Muscle layer of colon (tissue), 2 donors: Measurements from ENCODE around the gene HLF.

Source experiments
- H3K27ac ChIP-seq: one replicate; pipeline ENCODE4 v1.7.0; 2013; ENCODE audit warnings: low read depth, mild to moderate bottlenecking, low read length, moderate library complexity
- H3K27me3 ChIP-seq, 2 donors: one replicate each; pipeline ENCODE4 v1.7.0; 2013; ENCODE audit warnings: low read length in 2 of 2, mild to moderate bottlenecking in 2 of 2; ENCODE audit not compliant: insufficient read depth in 2 of 2, control insufficient read depth in 1 of 2
- H3K36me3 ChIP-seq: one replicate; pipeline ENCODE4 v1.7.0; 2013; ENCODE audit warnings: mild to moderate bottlenecking, low read length; ENCODE audit not compliant: insufficient read depth
- H3K4me1 ChIP-seq: one replicate; pipeline ENCODE4 v1.7.0; 2013; ENCODE audit warnings: mild to moderate bottlenecking, low read length; ENCODE audit not compliant: insufficient read depth
- H3K4me3 ChIP-seq, 2 donors: one replicate each; pipeline ENCODE4 v1.7.0; 2013; ENCODE audit warnings: low read length in 2 of 2, low read depth in 1 of 2, mild to moderate bottlenecking in 1 of 2, moderate library complexity in 1 of 2
- H3K9ac ChIP-seq: one replicate; pipeline ENCODE4 v1.7.0; 2013; ENCODE audit warnings: low read length
- H3K9me3 ChIP-seq: one replicate; pipeline ENCODE4 v1.7.0; 2013; ENCODE audit warnings: mild to moderate bottlenecking, low read length
- donor health status: abdominal sarcoma.
- donor health status: Adenocarcinoma of cecum.

Gene HLF

DNA sequence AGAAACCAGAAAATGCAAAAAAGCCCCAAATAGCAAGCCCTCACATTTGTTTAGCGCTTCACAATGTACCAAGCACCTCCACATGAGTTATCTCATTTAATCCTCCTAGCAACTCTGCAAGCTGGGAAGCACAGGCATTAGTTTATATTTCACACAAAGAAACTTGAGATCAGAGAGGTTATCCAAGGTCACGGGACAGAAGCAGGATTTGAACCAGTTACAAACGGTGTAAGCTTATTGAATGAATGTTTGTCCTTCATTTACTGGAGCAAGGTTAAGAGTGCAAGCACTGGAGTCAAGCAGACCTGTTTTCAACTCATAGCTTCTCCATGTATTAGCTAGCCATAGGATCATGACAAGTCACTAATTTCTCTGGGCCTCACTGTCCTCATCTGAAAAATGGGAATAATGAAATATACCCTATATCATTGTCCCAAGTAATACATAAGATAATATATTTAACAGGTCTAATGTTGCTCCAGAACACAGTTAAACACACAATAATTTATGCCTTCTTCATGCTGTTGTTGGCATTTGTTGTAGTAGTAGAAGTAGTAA is 6.1 kb upstream of the HLF start:
- Histone ChIP-seq H3K9me3 (no peaks in the 10 kb centered on the region), H3K4me3 (no peak overlapping the region), H3K27me3 (peaks cover 0 to under 1% of the 10 kb centered on the region in 2 donors), H3K27ac (no peak overlapping the region), H3K4me1 (peaks cover under 1% of the 10 kb centered on the region), H3K36me3 (no peaks in the 10 kb centered on the region), H3K9ac (no peak overlapping the region)

GRCh38 chr17:55259684-55260111 is 5.1 kb upstream of the HLF start:
- Histone ChIP-seq H3K36me3 (no peaks in the 10 kb centered on the region), H3K4me1 (peaks cover 10% of the 10 kb centered on the region), H3K9me3 (no peaks in the 10 kb centered on the region), H3K27ac (no peak overlapping the region), H3K9ac (no peak overlapping the region), H3K4me3 (no peak overlapping the region), H3K27me3 (peaks cover 0 to 7% of the 10 kb centered on the region in 2 donors)

GRCh38 chr17:55261311-55261710 is 3.4 kb upstream of the HLF start:
- no peaks in the 10 kb centered on the region for H3K9me3 ChIP-seq
- H3K4me3 ChIP-seq = no peak overlapping the region
- no peaks in the 10 kb centered on the region for H3K36me3 ChIP-seq
- H3K27ac ChIP-seq = no peak overlapping the region
- peaks cover 10% of the 10 kb centered on the region for H3K4me1 ChIP-seq
- H3K9ac ChIP-seq = no peak overlapping the region
- peaks cover 0 to 7% of the 10 kb centered on the region in 2 donors for H3K27me3 ChIP-seq

GRCh38 chr17:55263569-55264277 is 1.0 kb upstream of the HLF start:
- no peak overlapping the region for H3K27ac ChIP-seq
- H3K36me3 ChIP-seq = peaks cover 2% of the 10 kb centered on the region
- peaks cover 0 to 7% of the 10 kb centered on the region in 2 donors for H3K27me3 ChIP-seq
- H3K4me3 ChIP-seq = peak overlapping the region; percentile 34 to 72
- H3K9me3 ChIP-seq = no peaks in the 10 kb centered on the region
- H3K9ac ChIP-seq = no peak overlapping the region
- H3K4me1 ChIP-seq = peaks cover 22% of the 10 kb centered on the region

GRCh38 chr17:55264278-55264644 is 499 bp upstream of the HLF start:
- H3K9ac ChIP-seq = no peak overlapping the region
- no peak overlapping the region for H3K27ac ChIP-seq
- H3K36me3 ChIP-seq = peaks cover 8% of the 10 kb centered on the region
- no peaks in the 10 kb centered on the region for H3K9me3 ChIP-seq
- peaks cover 28% of the 10 kb centered on the region for H3K4me1 ChIP-seq
- H3K27me3 ChIP-seq = peaks cover 0 to 7% of the 10 kb centered on the region in 2 donors
- peak overlapping the region; percentile 34 to 72 for H3K4me3 ChIP-seq

DNA sequence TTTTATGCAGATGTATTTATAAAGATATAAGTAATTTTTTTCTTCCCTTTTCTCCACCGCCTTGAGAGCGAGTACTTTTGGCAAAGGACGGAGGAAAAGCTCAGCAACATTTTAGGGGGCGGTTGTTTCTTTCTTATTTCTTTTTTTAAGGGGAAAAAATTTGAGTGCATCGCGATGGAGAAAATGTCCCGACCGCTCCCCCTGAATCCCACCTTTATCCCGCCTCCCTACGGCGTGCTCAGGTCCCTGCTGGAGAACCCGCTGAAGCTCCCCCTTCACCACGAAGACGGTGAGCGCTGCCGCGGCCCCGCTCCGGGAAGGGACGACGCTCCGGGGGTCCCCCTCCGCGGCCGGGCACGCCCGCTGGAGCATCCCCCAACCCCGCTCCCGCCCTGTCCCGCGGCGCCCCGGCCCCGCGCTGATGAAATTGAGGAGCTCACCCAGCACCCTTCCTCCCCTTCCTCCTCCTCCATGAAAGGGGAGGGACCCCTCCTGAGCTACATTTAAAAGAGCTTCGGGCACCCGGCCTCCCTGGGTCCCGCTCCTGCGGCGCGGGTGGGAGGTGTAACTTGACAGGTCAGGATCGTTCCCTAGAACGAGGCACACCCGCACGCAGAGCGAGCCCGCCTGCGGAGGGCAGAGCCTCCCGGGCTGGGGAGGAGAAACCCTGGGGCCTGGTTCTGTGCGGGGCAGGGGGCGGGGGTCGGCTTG is 706 bp downstream of the HLF start:
- Histone ChIP-seq H3K4me1 (peaks cover 40% of the 10 kb centered on the region), H3K9ac (peak overlapping the region; percentile 70), H3K27ac (peak overlapping the region; percentile 91)

GRCh38 chr17:55266051-55266957 is 1.5 kb downstream of the HLF start:
- Histone ChIP-seq H3K36me3 (peaks cover 18% of the 10 kb centered on the region), H3K9me3 (no peaks in the 10 kb centered on the region), H3K9ac (peak overlapping the region; percentile 70), H3K4me3 (peak overlapping the region; percentile 72 to 76), H3K27ac (peak overlapping the region; percentile 91), H3K27me3 (peaks cover 0 to 7% of the 10 kb centered on the region in 2 donors), H3K4me1 (peaks cover 40% of the 10 kb centered on the region)

More for the DNA sequence above, 706 bp downstream of the HLF start:
- H3K36me3 ChIP-seq = peaks cover 18% of the 10 kb centered on the region
- peaks cover 0 to 7% of the 10 kb centered on the region in 2 donors for H3K27me3 ChIP-seq
- H3K9me3 ChIP-seq = no peaks in the 10 kb centered on the region
- peak overlapping the region; percentile 72 to 76 for H3K4me3 ChIP-seq

- Histone ChIP-seq H3K4me1 (peaks cover 46% of the 10 kb centered on the region), H3K4me3 (peak overlapping the region; percentile 72 to 76), H3K36me3 (peaks cover 18% of the 10 kb centered on the region), H3K27me3 (peaks cover 0 to 7% of the 10 kb centered on the region in 2 donors), H3K9ac (peak overlapping the region; percentile 31), H3K27ac (peak overlapping the region; percentile 91), H3K9me3 (no peaks in the 10 kb centered on the region)
Measured at GRCh38 chr17:55266958-55267688, 2.4 kb downstream of the HLF start.

DNA sequence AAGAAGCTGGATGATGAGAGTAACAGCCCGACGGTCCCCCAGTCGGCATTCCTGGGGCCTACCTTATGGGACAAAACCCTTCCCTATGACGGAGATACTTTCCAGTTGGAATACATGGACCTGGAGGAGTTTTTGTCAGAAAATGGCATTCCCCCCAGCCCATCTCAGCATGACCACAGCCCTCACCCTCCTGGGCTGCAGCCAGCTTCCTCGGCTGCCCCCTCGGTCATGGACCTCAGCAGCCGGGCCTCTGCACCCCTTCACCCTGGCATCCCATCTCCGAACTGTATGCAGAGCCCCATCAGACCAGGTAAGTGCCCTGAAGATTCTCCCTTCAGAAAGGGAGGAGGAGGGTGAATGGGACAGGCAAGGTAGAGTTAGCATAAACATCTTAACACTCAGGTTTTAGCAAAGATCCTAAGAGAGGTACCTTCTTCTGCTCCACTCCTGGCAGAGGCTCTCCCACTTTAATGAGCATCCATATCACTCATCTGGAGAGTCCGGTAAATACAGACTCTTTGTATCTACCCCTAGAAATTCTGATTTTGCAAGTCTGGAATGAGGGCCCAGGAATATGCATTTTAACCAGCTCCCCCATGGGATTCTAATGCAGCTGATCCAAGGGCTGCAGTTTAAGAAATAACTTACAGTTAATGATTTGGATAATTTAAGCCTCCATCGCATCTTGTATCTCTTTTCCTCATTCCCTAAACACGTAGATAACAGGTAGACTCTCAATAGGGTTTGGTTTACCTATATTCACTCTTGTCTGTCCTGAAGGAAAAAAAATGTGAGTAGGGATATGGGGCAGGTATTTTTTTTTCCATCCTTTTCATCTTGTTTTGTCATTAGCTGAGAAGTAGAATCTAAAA is 3.3 kb downstream of the HLF start:
- Histone ChIP-seq H3K9ac (peak overlapping the region; percentile 31), H3K4me1 (peaks cover 55% of the 10 kb centered on the region), H3K27me3 (peaks cover 0 to 7% of the 10 kb centered on the region in 2 donors), H3K9me3 (no peaks in the 10 kb centered on the region), H3K4me3 (peak overlapping the region; percentile 44 to 76), H3K27ac (peak overlapping the region; percentile 63), H3K36me3 (peaks cover 18% of the 10 kb centered on the region)
